Measurements from ENCODE around the gene ATOX1. TPM values are rescaled to one million over a fixed set of nuclear protein-coding genes. Genes with fewer than 3 reads are reported as not detected.
A peak's percentile ranks its signal among the peaks of the same experiment; 100 is the strongest.

ATOX1 gene
- total RNA-seq, 1 donor from 2014 or later = 96.3 TPM

GRCh38 chr5:151697452-151697851 is 61.0 kb downstream of the ATOX1 start:
- no peak for DNase-seq

GRCh38 chr5:151696470-151697061 is 61.9 kb downstream of the ATOX1 start:
- no peak for DNase-seq

- no peak for DNase-seq
Observed at GRCh38 chr5:151695464-151695863, 63.0 kb downstream of the ATOX1 start.

GRCh38 chr5:151694035-151694485 is 64.4 kb downstream of the ATOX1 start:
- peak; percentile 27 for DNase-seq

Other genes starting within 250 kb of the ATOX1 start
- under 0.01 TPM in 2 replicates for gene FAT2, start 167.3 kb downstream of the ATOX1 start, total RNA-seq
- 756 and 1,107 TPM in 2 replicates for gene SPARC, start 71.7 kb downstream of the ATOX1 start, total RNA-seq
- 244 and 263 TPM in 2 replicates for gene G3BP1, start 13.3 kb upstream of the ATOX1 start, total RNA-seq
- gene GLRA1, start 166.2 kb upstream of the ATOX1 start, total RNA-seq = not detected in 2 replicates